MCF 10A (cell line): ENCODE results near the gene PSMD1. TPM values are rescaled to one million over a fixed set of nuclear protein-coding genes. Genes with fewer than 3 reads are reported as not detected.

Experiments
- BruUV-seq: library from RNA; stranded (reverse); fragments of 400-500 nt; replicated peaks from 2 replicates; lab custom pipeline; 2021; lab: Mats Ljungman, UMichigan
- CTCF ChIA-PET: fragments of 300-600 bp; sonication (Branson Sonifier 250); formaldehyde crosslinking; extraction: SDS; loops from one replicate; lab custom pipeline; 2021; ENCODE audit warnings: antibody characterized with exemption, inconsistent platforms; lab: Yijun Ruan, JAX
- POLR2A ChIA-PET: fragments of 300-600, 350-650 bp; sonication (Branson Sonifier 250); formaldehyde crosslinking; extraction: SDS; loops from one replicate; lab custom pipeline; 2020; ENCODE audit warnings: antibody characterized with exemption, inconsistent platforms; lab: Yijun Ruan, JAX
- DNase-seq: peaks from one replicate; pipeline ENCODE4 v3.0.0-alpha.2; 2018; ENCODE audit not compliant: unreplicated experiment
- H3K27ac Mint-ChIP-seq: one replicate; pipeline ENCODE4 v1.8.0; 2022; ENCODE audit warnings: mild to moderate bottlenecking, low read depth, mixed read lengths; ENCODE audit not compliant: unreplicated experiment
- H3K27me3 Mint-ChIP-seq: one replicate; pipeline ENCODE4 v1.8.0; 2022; ENCODE audit warnings: mixed read lengths; ENCODE audit not compliant: insufficient read depth, unreplicated experiment
- H3K36me3 Mint-ChIP-seq: one replicate; pipeline ENCODE4 v1.8.0; 2022; ENCODE audit warnings: mild to moderate bottlenecking, moderate library complexity, mixed read lengths; ENCODE audit not compliant: insufficient read depth, unreplicated experiment
- H3K4me1 Mint-ChIP-seq: one replicate; pipeline ENCODE4 v1.8.0; 2022; ENCODE audit warnings: mixed read lengths; ENCODE audit not compliant: insufficient read depth, unreplicated experiment
- H3K4me3 Mint-ChIP-seq: one replicate; pipeline ENCODE4 v1.8.0; 2022; ENCODE audit warnings: mild to moderate bottlenecking, moderate library complexity, mixed read lengths; ENCODE audit not compliant: unreplicated experiment
- H3K9me3 Mint-ChIP-seq: one replicate; pipeline ENCODE4 v1.8.0; 2022; ENCODE audit warnings: mixed read lengths; ENCODE audit not compliant: unreplicated experiment
- intact Hi-C: fragments of 100-400 bp; cut with micrococcal nuclease; formaldehyde crosslinking; loops from 2 replicates; pipeline ENCODE4 v1.14.1; 2022
- total RNA-seq: library from RNA; stranded (reverse); gene quantifications from 2 replicates; pipeline ENCODE4 v1.2.3, GENCODE V29; 2022
- TF ChIP-seq, protein P1 (sequence below): fragments of 200-600 bp; IDR thresholded peaks from one replicate; pipeline ENCODE4 v1.8.0; 2022; ENCODE audit warnings: antibody characterized with exemption, mild to moderate bottlenecking; ENCODE audit not compliant: unreplicated experiment

The PSMD1 gene
- total RNA-seq, 1 experiment from 2014 or later = 88.5 TPM

DNA sequence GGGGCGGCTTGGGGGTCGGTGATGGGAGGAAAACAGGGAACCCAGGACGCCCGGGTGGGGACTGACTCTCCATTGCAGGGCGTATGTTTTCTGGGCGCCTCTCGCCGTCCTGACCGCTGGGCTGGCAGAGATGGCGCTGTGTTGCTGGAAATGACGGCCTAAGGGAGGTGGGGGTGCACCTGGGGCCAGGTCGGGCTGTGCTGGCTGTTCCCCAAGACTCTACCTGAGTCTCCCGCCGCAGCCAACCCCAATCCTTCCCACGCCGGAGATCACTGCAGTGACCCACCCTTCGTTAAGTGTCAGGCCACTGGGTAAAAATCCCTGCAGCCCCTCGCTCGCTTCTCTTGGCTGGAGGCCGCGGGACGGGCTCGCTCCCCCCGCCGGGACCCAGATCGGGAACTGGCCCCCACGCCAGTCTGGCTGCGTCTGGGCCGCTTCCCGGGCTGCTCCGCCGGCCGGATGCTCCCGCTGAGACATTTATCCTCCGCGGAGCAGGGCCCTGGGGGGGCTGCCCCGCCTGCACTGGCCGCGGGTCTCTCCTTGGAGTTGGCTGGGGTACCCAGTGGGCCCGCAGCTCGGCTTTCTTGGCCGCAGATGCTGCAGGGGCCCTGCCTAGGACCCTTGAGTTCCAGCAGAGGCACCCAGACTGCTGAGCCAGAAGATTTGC lies 134.0 kb downstream of the PSMD1 start:
- Mint-ChIP-seq H3K27ac (no peak overlapping the region), H3K9me3 (no peaks in the 10 kb centered on the region), H3K4me3 (no peak overlapping the region), H3K4me1 (no peaks in the 10 kb centered on the region), H3K36me3 (no peaks in the 10 kb centered on the region), H3K27me3 (peaks cover 44% of the 10 kb centered on the region)
- ChIA-PET POLR2A (no interaction called here), CTCF (no interaction called here)
- TF ChIP-seq, protein P1, sequence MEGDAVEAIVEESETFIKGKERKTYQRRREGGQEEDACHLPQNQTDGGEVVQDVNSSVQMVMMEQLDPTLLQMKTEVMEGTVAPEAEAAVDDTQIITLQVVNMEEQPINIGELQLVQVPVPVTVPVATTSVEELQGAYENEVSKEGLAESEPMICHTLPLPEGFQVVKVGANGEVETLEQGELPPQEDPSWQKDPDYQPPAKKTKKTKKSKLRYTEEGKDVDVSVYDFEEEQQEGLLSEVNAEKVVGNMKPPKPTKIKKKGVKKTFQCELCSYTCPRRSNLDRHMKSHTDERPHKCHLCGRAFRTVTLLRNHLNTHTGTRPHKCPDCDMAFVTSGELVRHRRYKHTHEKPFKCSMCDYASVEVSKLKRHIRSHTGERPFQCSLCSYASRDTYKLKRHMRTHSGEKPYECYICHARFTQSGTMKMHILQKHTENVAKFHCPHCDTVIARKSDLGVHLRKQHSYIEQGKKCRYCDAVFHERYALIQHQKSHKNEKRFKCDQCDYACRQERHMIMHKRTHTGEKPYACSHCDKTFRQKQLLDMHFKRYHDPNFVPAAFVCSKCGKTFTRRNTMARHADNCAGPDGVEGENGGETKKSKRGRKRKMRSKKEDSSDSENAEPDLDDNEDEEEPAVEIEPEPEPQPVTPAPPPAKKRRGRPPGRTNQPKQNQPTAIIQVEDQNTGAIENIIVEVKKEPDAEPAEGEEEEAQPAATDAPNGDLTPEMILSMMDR = no peak
- intact Hi-C loops = loop anchor here (10.0 kb wide), 1 partner anchor 86 kb away; no protein-coding TSS in a partner anchor
- no peak for DNase-seq
- BruUV-seq = no TSS peak

DNA sequence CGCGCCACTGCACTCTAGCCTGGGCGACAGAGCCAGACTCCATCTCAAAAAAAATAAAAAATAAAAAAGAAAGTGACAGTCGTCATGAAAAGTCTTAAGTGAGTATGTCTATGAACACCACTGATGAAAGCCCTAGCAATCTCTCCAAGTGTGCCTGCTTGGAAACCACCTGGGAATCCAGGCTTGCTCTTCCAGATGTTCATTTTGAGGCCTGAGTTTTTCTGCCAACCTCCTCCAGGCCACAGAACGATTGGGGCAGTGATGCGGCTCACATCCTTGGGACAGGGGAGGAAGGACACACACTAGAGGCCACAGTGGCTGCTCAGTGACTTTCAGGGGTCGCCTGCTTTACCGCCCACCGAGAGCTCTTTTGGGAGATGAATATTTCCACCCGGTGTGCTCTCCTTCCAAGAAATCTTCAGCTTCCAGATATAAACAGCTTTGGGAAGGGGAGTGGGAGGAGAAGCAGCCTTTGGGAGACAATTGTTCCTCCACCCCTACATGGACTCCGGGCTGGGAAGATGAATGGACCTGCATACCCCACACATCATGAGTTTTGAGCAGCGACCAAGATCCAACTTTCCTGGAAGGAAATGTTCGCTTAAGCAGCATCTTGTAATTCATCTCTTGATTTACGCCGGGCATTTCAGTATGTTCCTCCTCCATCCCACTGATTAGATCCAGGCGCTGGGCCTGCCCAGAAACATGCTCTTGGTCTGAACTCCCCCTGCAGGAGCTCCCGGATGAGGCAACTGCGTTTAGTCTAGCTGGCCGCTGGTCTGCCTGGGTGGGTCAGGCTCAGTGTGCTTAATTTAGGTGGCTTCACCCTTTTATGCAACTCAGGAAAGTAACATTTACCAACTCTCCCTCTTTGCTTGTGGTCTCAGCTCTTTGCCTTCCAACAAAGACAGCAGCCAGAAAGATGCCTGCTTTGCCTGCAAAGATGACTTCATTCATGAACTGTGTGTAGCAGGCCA lies 135.5 kb downstream of the PSMD1 start:
- Mint-ChIP-seq H3K27me3 (peaks cover 56% of the 10 kb centered on the region), H3K4me1 (no peaks in the 10 kb centered on the region), H3K36me3 (no peaks in the 10 kb centered on the region), H3K4me3 (no peak overlapping the region), H3K9me3 (no peaks in the 10 kb centered on the region), H3K27ac (no peak overlapping the region)
- intact Hi-C loops = loop anchor here (10.0 kb wide), 1 partner anchor 87 kb away; no protein-coding TSS in a partner anchor
- TF ChIP-seq, protein P1 = no peak
- ChIA-PET CTCF (interaction anchor here (0.7 to 1.5 kb wide), 2 partner anchors 12 to 288 kb away, joined by 3 to 4 read pairs; no protein-coding TSS in a partner anchor), POLR2A (interaction anchor here (1.0 kb wide), 1 partner anchor 62 kb away, joined by 3 read pairs; no protein-coding TSS in a partner anchor)
- no TSS peak for BruUV-seq
- peak; percentile 27 for DNase-seq

DNA sequence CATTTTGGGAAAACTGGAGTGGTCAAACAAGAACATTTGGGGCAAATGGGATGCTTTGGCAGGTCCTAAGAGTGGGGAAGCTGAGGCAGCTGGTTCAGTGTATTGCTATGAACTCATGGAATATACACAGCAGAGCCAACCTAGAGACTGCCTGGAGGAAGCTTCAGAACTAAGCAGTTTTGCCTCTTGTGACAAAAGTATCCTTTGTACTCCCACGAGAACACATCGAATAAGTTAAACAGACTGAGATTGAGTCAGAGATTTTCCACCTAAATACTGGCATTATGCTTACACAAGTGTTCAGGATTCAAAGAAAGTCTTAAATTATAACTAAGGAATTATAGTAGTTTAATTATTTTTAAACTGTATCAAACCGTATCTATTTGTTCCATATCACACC lies 136.5 kb downstream of the PSMD1 start:
- ChIA-PET CTCF (interaction anchor here (0.6 to 1.5 kb wide), 2 partner anchors 13 to 124 kb away, joined by 3 to 4 read pairs; no protein-coding TSS in a partner anchor), POLR2A (interaction anchor here (0.6 kb wide), 1 partner anchor 170 kb away, joined by 3 read pairs; no protein-coding TSS in a partner anchor)
- DNase-seq = no peak
- H3K4me3 Mint-ChIP-seq = no peak overlapping the region
- peaks cover 54% of the 10 kb centered on the region for H3K27me3 Mint-ChIP-seq
- intact Hi-C loops = loop anchor here (10.0 kb wide), 1 partner anchor 88 kb away; no protein-coding TSS in a partner anchor
- no peaks in the 10 kb centered on the region for H3K36me3 Mint-ChIP-seq
- BruUV-seq = no TSS peak
- no peak overlapping the region for H3K27ac Mint-ChIP-seq
- H3K4me1 Mint-ChIP-seq = no peaks in the 10 kb centered on the region
- no peaks in the 10 kb centered on the region for H3K9me3 Mint-ChIP-seq
- TF ChIP-seq, protein P1 = no peak
